CD14-positive monocyte (primary cell): ENCODE results near the gene DMPK. TPM values are rescaled to one million over a fixed set of nuclear protein-coding genes. Genes with fewer than 3 reads are reported as not detected.

Experiments
- DNase-seq, 3 donors: peaks; one replicate each; pipeline ENCODE4 v3.0.0-alpha.2; 2011 to 2022
- H2AFZ ChIP-seq: 2 replicates; pipeline ENCODE4 v1.6.0; 2012; ENCODE audit warnings: mild to moderate bottlenecking, low read depth, low read length, inconsistent platforms; ENCODE audit not compliant: insufficient read depth, poor library complexity, severe bottlenecking
- H3K27ac ChIP-seq, 2 donors: 1 replicate in 1 of 2; 2 replicates in 1 of 2; pipeline ENCODE4 v1.5.1; 2012 to 2013; ENCODE audit warnings: low read length in 2 of 2, control low read depth in 1 of 2, inconsistent platforms in 1 of 2, low read depth in 1 of 2, mild to moderate bottlenecking in 1 of 2
- H3K27me3 ChIP-seq, 2 donors: one replicate each; pipeline versions ENCODE4 v1.6.0 to v1.6.1; 2011 to 2013; ENCODE audit warnings: low read length in 2 of 2; ENCODE audit not compliant: control insufficient read depth in 2 of 2, insufficient read depth in 2 of 2
- H3K36me3 ChIP-seq, 2 donors: replicated peaks in 1 of 2; 1 replicate in 1 of 2; 2 replicates in 1 of 2; pipeline versions ENCODE4 v1.5.1 to v1.6.1; 2012 to 2013; ENCODE audit warnings: low read length in 2 of 2, control low read depth in 1 of 2, inconsistent platforms in 1 of 2, mild to moderate bottlenecking in 1 of 2; ENCODE audit not compliant: insufficient read depth in 2 of 2, control insufficient read depth in 1 of 2
- H3K4me1 ChIP-seq, 2 donors: 1 replicate in 1 of 2; 2 replicates in 1 of 2; pipeline versions ENCODE4 v1.5.1 to v1.6.1; 2012 to 2013; ENCODE audit warnings: low read length in 2 of 2, control low read depth in 1 of 2, inconsistent platforms in 1 of 2, mild to moderate bottlenecking in 1 of 2, moderate library complexity in 1 of 2; ENCODE audit not compliant: insufficient read depth in 2 of 2, control insufficient read depth in 1 of 2
- H3K4me2 ChIP-seq: replicated peaks from 2 replicates; pipeline ENCODE3; 2012; ENCODE audit warnings: low read length, moderate library complexity, mild to moderate bottlenecking; ENCODE audit not compliant: poor library complexity, severe bottlenecking; ENCODE audit errors: extremely low read depth
- H3K4me3 ChIP-seq, 3 experiments: fragments of 200-600 bp in 1 of 3; sonication (generic) in 1 of 3; replicated peaks in 1 of 3; 1 replicate in 2 of 3; 2 replicates in 1 of 3; pipeline ENCODE4 v1.5.1; 2011 to 2013; ENCODE audit warnings: low read length in 3 of 3, mild to moderate bottlenecking in 3 of 3, control low read depth in 2 of 3, low read depth in 2 of 3, inconsistent platforms in 1 of 3, moderate library complexity in 1 of 3
- H3K79me2 ChIP-seq: 2 replicates; pipeline ENCODE4 v1.6.0; 2012; ENCODE audit warnings: mild to moderate bottlenecking, control low read depth, inconsistent platforms, low read length, moderate library complexity; ENCODE audit not compliant: insufficient read depth
- H3K9ac ChIP-seq: 2 replicates; pipeline ENCODE4 v1.6.0; 2017; ENCODE audit warnings: low read length, mild to moderate bottlenecking; ENCODE audit not compliant: insufficient read depth, poor library complexity, severe bottlenecking
- H3K9me3 ChIP-seq, 2 donors: replicated peaks in 1 of 2; 1 replicate in 1 of 2; 2 replicates in 1 of 2; pipeline versions ENCODE4 v1.5.1 to v1.6.1; 2012 to 2013; ENCODE audit warnings: low read length in 2 of 2, control low read depth in 1 of 2; ENCODE audit not compliant: control insufficient read depth in 1 of 2, insufficient read depth in 1 of 2
- H4K20me1 ChIP-seq: 2 replicates; pipeline ENCODE4 v1.6.0; 2012; ENCODE audit warnings: mild to moderate bottlenecking, low read length, control low read depth, moderate library complexity; ENCODE audit not compliant: insufficient read depth
- H3K27ac Mint-ChIP-seq, 7 donors: one replicate each; pipeline ENCODE4 v1.8.0; 2020; ENCODE audit warnings: mild to moderate bottlenecking in 7 of 7, mixed read lengths in 7 of 7, moderate library complexity in 6 of 7, inconsistent platforms in 2 of 7
- H3K27me3 Mint-ChIP-seq, 3 donors: one replicate each; pipeline ENCODE4 v1.8.0; 2021 to 2022; ENCODE audit warnings: low read depth in 3 of 3, mild to moderate bottlenecking in 3 of 3, mixed read lengths in 3 of 3, moderate library complexity in 3 of 3, inconsistent platforms in 1 of 3
- H3K36me3 Mint-ChIP-seq, 2 donors: one replicate each; pipeline ENCODE4 v1.8.0; 2020; ENCODE audit warnings: mixed read lengths in 2 of 2, inconsistent platforms in 1 of 2, mild to moderate bottlenecking in 1 of 2
- H3K4me1 Mint-ChIP-seq: one replicate; pipeline ENCODE4 v1.8.0; 2020; ENCODE audit warnings: mild to moderate bottlenecking, mixed read lengths
- H3K4me3 Mint-ChIP-seq, 2 donors: one replicate each; pipeline ENCODE4 v1.8.0; 2020; ENCODE audit warnings: mild to moderate bottlenecking in 2 of 2, mixed read lengths in 2 of 2, moderate library complexity in 1 of 2
- H3K9me3 Mint-ChIP-seq, 7 donors: one replicate each; pipeline ENCODE4 v1.8.0; 2020 to 2022; ENCODE audit warnings: mixed read lengths in 7 of 7, mild to moderate bottlenecking in 6 of 7, moderate library complexity in 6 of 7, inconsistent platforms in 2 of 7
- CTCF ChIP-seq: fragments of 200-600 bp; IDR thresholded peaks from one replicate; pipeline ENCODE4 v1.8.0; 2022; ENCODE audit warnings: antibody characterized with exemption, mild to moderate bottlenecking
- WGBS: methylation state at CpG from one replicate; pipeline ENCODE4 v1.1.5; 2013; ENCODE audit warnings: missing lambda C conversion rate; ENCODE audit not compliant: insufficient coverage; 5-methylcytosine and 5-hydroxymethylcytosine counted together
- intact Hi-C, 2 donors: fragments of 100-400 bp; cut with micrococcal nuclease; formaldehyde crosslinking; loops; one replicate each; pipeline versions ENCODE4 v1.15.0 to v1.15.1; 2023
- polyA plus RNA-seq, 3 donors: library from polyadenylated mRNA; depleted of rRNA in 1 of 3; unstranded in 2 of 3; stranded (reverse) in 1 of 3; fragments of 300-500 nt in 2 of 3; fragments of >200 nt in 1 of 3; fragmentation: Illumina TruSeq in 2 of 3; gene quantifications; 1 replicate in 2 of 3; 2 replicates in 1 of 3; pipeline ENCODE4 v1.2.3, GENCODE V29; 2012 to 2021

Gene DMPK
- polyA plus RNA-seq, 3 donors: 0.17 to 3.8 TPM; not detected in 1

- Mint-ChIP-seq H3K36me3 (peaks cover 0 to under 1% of the 10 kb centered on the region in 2 donors), H3K27me3 (peaks cover 57 to 86% (median 67%) of the 10 kb centered on the region in 3 donors), H3K27ac (no peak overlapping the region), H3K4me1 (peaks cover 4% of the 10 kb centered on the region), H3K4me3 (no peak overlapping the region), H3K9me3 (peaks cover 0 to 7% (median 0%) of the 10 kb centered on the region in 7 donors)
- no peak overlapping the region for H3K9ac ChIP-seq
- no peaks in the 10 kb centered on the region for H3K36me3 ChIP-seq
- peaks cover 7 to 13% of the 10 kb centered on the region in 2 donors for H3K4me1 ChIP-seq
- DNase-seq: no peak
- 78% methylated on average over 18 of the region's 27 CpGs for WGBS
- H3K4me3 ChIP-seq: no peak overlapping the region
- no peak overlapping the region for H3K4me2 ChIP-seq
- no peak overlapping the region for H3K27ac ChIP-seq
- intact Hi-C loops: no loop called here
- TF ChIP-seq CTCF: no peak
- no peaks in the 10 kb centered on the region for H3K79me2 ChIP-seq
- H3K9me3 ChIP-seq: peaks cover 0 to 7% of the 10 kb centered on the region in 2 donors
- H3K27me3 ChIP-seq: peaks cover 19 to 59% of the 10 kb centered on the region in 2 donors
- peaks cover 6% of the 10 kb centered on the region for H4K20me1 ChIP-seq
- no peak overlapping the region for H2AFZ ChIP-seq
These were observed 18.5 kb downstream of the DMPK start for GRCh38 chr19:45763691-45764294.

- peaks cover 60 to 85% (median 69%) of the 10 kb centered on the region in 3 donors for H3K27me3 Mint-ChIP-seq
- H3K9ac ChIP-seq: no peak overlapping the region
- H3K4me3 ChIP-seq: no peak overlapping the region
These were observed 19.2 kb downstream of the DMPK start for GRCh38 chr19:45762870-45763631.

More at GRCh38 chr19:45762870-45763631, 19.2 kb downstream of the DMPK start:
- H3K27ac ChIP-seq: no peak overlapping the region
- peaks cover 5% of the 10 kb centered on the region for H4K20me1 ChIP-seq
- no peaks in the 10 kb centered on the region for H3K36me3 ChIP-seq
- H3K4me3 Mint-ChIP-seq: no peak overlapping the region
- no peak overlapping the region for H3K4me2 ChIP-seq
- no peak overlapping the region for H2AFZ ChIP-seq
- H3K27me3 ChIP-seq: peaks cover 16 to 61% of the 10 kb centered on the region in 2 donors
- no peaks in the 10 kb centered on the region for H3K36me3 Mint-ChIP-seq
- DNase-seq: no peak
- peaks cover 0 to 7% (median 0%) of the 10 kb centered on the region in 7 donors for H3K9me3 Mint-ChIP-seq
- H3K9me3 ChIP-seq: peaks cover 0 to 7% of the 10 kb centered on the region in 2 donors
- no peak for TF ChIP-seq CTCF
- no peaks in the 10 kb centered on the region for H3K79me2 ChIP-seq
- WGBS: 94% methylated on average over 10 of the region's 15 CpGs
- peaks cover 4 to 6% of the 10 kb centered on the region in 2 donors for H3K4me1 ChIP-seq
- intact Hi-C loops: no loop called here
- H3K4me1 Mint-ChIP-seq: peaks cover 2% of the 10 kb centered on the region
- H3K27ac Mint-ChIP-seq: no peak overlapping the region
